Stimulated activated CD4-positive, alpha-beta T cell treated with anti-CD3 and anti-CD28 coated beads, Interleukin-12 subunit alpha, Interleukin-12 subunit beta, amount 100 ng/mL, for 24 hours (primary cell): ENCODE measurements around the gene GALK1.
"Not testable (repeated sequence)": the region's sequence is repeated elsewhere in the genome, so short reads cannot be mapped to it uniquely, and the experiment has no call there.

ENCODE experiments used
- DNase-seq, 2 experiments: peaks; one replicate each; pipeline ENCODE4 v3.0.0-alpha.2; 2020; ENCODE audit warnings: low read depth in 2 of 2

The GALK1 gene

GRCh38 chr17:75764711-75765421, at the start of gene GALK1:
Gene GALK1, minus strand, starts transcription at chr17:75765192. Its CDS starts 56 bp downstream, at chr17:75765136.
- peak; percentile 50 to 67 for DNase-seq

- DNase-seq, result no peak
These were observed 49.0 kb upstream of the GALK1 start for GRCh38 chr17:75814021-75814395.

GRCh38 chr17:75813081-75814020, 48.4 kb upstream of the GALK1 start:
- no peak for DNase-seq

- DNase-seq, result no peak
These were observed 47.4 kb upstream of the GALK1 start for GRCh38 chr17:75812096-75813013.

- no peak for DNase-seq
These were observed 46.2 kb upstream of the GALK1 start for GRCh38 chr17:75811174-75811573.

- not testable (repeated sequence) for DNase-seq
These were observed 45.8 kb upstream of the GALK1 start for GRCh38 chr17:75810756-75811155.

GRCh38 chr17:75810216-75810615, 45.2 kb upstream of the GALK1 start:
- DNase-seq, result no peak

- DNase-seq, result no peak
These were observed 44.7 kb upstream of the GALK1 start for GRCh38 chr17:75809631-75810111.

GRCh38 chr17:75808905-75809621, 44.1 kb upstream of the GALK1 start:
- no peak for DNase-seq

- DNase-seq, result no peak
These were observed 43.5 kb upstream of the GALK1 start for GRCh38 chr17:75808549-75808904.

GRCh38 chr17:75807861-75808260, 42.9 kb upstream of the GALK1 start:
- no peak for DNase-seq

GRCh38 chr17:75806822-75807500, 42.0 kb upstream of the GALK1 start:
- DNase-seq, result no peak

GRCh38 chr17:75803883-75804282, 38.9 kb upstream of the GALK1 start:
- no peak for DNase-seq

GRCh38 chr17:75799402-75799801, 34.4 kb upstream of the GALK1 start:
- DNase-seq, result no peak

- DNase-seq, result no peak
These were observed 31.0 kb upstream of the GALK1 start for GRCh38 chr17:75795820-75796607.

GRCh38 chr17:75793460-75793859, 28.5 kb upstream of the GALK1 start:
- no peak for DNase-seq

- no peak for DNase-seq
These were observed 26.3 kb upstream of the GALK1 start for GRCh38 chr17:75791254-75791653.

- DNase-seq, result peak; percentile 77 to 83
These were observed 20.3 kb upstream of the GALK1 start for GRCh38 chr17:75785016-75785890.
